DOHH2 (cell line): ENCODE data around the gene DCTPP1.

Experiments
- H3F3A ChIP-seq: fragments of 200-600 bp; sonication (generic), shearing (Covaris generic); 2 replicates; pipeline ENCODE4 v1.6.0; 2016; ENCODE audit warnings: antibody characterized with exemption, mild to moderate bottlenecking; ENCODE audit not compliant: control insufficient read depth, insufficient read depth
- H3K27ac ChIP-seq: fragments of 200-600 bp; sonication (generic); 2 replicates; pipeline ENCODE4 v1.5.1; 2014; ENCODE audit warnings: low read depth, mild to moderate bottlenecking, low read length, moderate library complexity
- H3K27me3 ChIP-seq: fragments of 200-600 bp; sonication (generic); 2 replicates; pipeline ENCODE4 v1.6.1; 2014; ENCODE audit warnings: mild to moderate bottlenecking, low read length, mixed read lengths; ENCODE audit not compliant: control insufficient read depth
- H3K36me3 ChIP-seq: fragments of 200-600 bp; sonication (generic); 2 replicates; pipeline ENCODE4 v1.6.1; 2014; ENCODE audit warnings: mild to moderate bottlenecking, low read length, moderate library complexity, mixed read lengths; ENCODE audit not compliant: control insufficient read depth
- H3K4me1 ChIP-seq: fragments of 200-600 bp; sonication (generic); 2 replicates; pipeline ENCODE4 v1.6.1; 2014; ENCODE audit warnings: mild to moderate bottlenecking, low read length, mixed read lengths; ENCODE audit not compliant: control insufficient read depth
- H3K4me2 ChIP-seq: fragments of 200-600 bp; sonication (generic); 2 replicates; pipeline ENCODE4 v1.6.0; 2014; ENCODE audit warnings: mild to moderate bottlenecking, low read length, moderate library complexity
- H3K4me3 ChIP-seq: fragments of 200-600 bp; sonication (generic); 2 replicates; pipeline ENCODE4 v1.5.1; 2014; ENCODE audit warnings: mild to moderate bottlenecking, low read length, mixed read lengths
- H3K79me2 ChIP-seq: fragments of 200-600 bp; sonication (generic); 2 replicates; pipeline ENCODE4 v1.6.1; 2014; ENCODE audit warnings: mild to moderate bottlenecking, low read length, mixed read lengths; ENCODE audit not compliant: control insufficient read depth
- H3K9me2 ChIP-seq: fragments of 200-600 bp; sonication (generic); replicated peaks from 2 replicates; pipeline ENCODE4 v1.6.1; 2014; ENCODE audit warnings: mild to moderate bottlenecking, low read length, mixed read lengths; ENCODE audit not compliant: control insufficient read depth
- H3K9me3 ChIP-seq: fragments of 200-600 bp; sonication (generic); 2 replicates; pipeline ENCODE4 v1.6.1; 2014; ENCODE audit warnings: antibody characterized with exemption, low read length, mixed read lengths; ENCODE audit not compliant: control insufficient read depth, insufficient read depth
- H4K20me1 ChIP-seq: fragments of 200-600 bp; sonication (generic); 2 replicates; pipeline ENCODE4 v1.6.0; 2014; ENCODE audit warnings: low read depth, mild to moderate bottlenecking, antibody characterized with exemption, low read length, moderate library complexity; ENCODE audit not compliant: control insufficient read depth, insufficient read depth
- EZH2phosphoT487 ChIP-seq: fragments of 200-600 bp; sonication (generic); IDR thresholded peaks from 2 replicates; pipeline ENCODE4 v1.6.1; 2017; ENCODE audit warnings: borderline replicate concordance, mild to moderate bottlenecking, antibody characterized with exemption, low read length, moderate library complexity, mixed read lengths
- TF ChIP-seq, protein P1 (sequence below): fragments of 200-600 bp; sonication (generic); IDR thresholded peaks from one replicate; pipeline ENCODE4 v1.5.1; 2014; ENCODE audit warnings: antibody characterized with exemption, mild to moderate bottlenecking, low read depth, low read length; ENCODE audit not compliant: poor library complexity, severe bottlenecking

DCTPP1 gene

DNA sequence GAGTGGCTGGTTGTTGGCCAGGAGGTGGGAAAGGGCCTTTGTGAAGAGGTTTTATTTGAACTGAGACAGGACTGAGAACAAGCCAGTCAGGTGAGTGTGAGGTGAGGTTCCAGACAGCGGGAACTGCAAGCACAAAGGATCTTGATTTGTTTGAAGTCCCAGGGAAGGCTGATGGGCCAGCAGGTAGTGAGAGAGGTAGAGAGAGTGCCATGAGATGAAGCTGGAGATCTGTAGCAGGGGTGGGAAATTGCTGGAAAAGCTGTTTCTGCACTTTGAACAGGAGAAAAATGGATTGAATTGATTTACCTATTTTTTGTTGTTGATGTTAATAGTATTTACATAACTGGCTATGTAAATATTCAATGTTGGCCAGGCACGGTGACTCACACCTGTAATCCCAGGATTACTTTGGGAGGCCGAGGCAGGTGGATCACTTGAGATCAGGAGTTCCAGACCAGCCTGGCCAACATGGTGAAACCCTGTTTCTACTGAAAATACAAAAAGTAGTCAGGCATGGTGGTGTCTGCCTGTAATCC, 7.7 kb upstream of the DCTPP1 start:
- Histone ChIP-seq H3K27me3 (no peaks in the 10 kb centered on the region), H3K4me3 (no peak overlapping the region), H3K36me3 (peaks cover 2% of the 10 kb centered on the region; the same call in 1 of the 2 replicates), H3K79me2 (peaks cover 4% of the 10 kb centered on the region), H4K20me1 (no peaks in the 10 kb centered on the region), H3K27ac (no peak overlapping the region), H3K4me2 (no peak overlapping the region), H3K4me1 (peaks cover 27% of the 10 kb centered on the region), H3F3A (peaks cover 12% of the 10 kb centered on the region), H3K9me2 (no peaks in the 10 kb centered on the region), H3K9me3 (no peaks in the 10 kb centered on the region)
- TF ChIP-seq, protein P1, sequence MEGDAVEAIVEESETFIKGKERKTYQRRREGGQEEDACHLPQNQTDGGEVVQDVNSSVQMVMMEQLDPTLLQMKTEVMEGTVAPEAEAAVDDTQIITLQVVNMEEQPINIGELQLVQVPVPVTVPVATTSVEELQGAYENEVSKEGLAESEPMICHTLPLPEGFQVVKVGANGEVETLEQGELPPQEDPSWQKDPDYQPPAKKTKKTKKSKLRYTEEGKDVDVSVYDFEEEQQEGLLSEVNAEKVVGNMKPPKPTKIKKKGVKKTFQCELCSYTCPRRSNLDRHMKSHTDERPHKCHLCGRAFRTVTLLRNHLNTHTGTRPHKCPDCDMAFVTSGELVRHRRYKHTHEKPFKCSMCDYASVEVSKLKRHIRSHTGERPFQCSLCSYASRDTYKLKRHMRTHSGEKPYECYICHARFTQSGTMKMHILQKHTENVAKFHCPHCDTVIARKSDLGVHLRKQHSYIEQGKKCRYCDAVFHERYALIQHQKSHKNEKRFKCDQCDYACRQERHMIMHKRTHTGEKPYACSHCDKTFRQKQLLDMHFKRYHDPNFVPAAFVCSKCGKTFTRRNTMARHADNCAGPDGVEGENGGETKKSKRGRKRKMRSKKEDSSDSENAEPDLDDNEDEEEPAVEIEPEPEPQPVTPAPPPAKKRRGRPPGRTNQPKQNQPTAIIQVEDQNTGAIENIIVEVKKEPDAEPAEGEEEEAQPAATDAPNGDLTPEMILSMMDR: no peak
- no peak for TF ChIP-seq EZH2phosphoT487

GRCh38 chr16:30434852-30435251, 5.0 kb upstream of the DCTPP1 start:
- H3K4me2 ChIP-seq: no peak overlapping the region
- H3K27ac ChIP-seq: no peak overlapping the region
- peaks cover 22% of the 10 kb centered on the region for H3K4me1 ChIP-seq
- H3K36me3 ChIP-seq: no peaks in the 10 kb centered on the region; the same call in 1 of the 2 replicates
- 0 out of 2 replicates have a peak, but pooled peaks cover 2% of the 10 kb centered on the region for H3F3A ChIP-seq
- no peaks in the 10 kb centered on the region for H3K27me3 ChIP-seq
- no peaks in the 10 kb centered on the region for H3K9me3 ChIP-seq
- no peak overlapping the region for H3K4me3 ChIP-seq
- H3K79me2 ChIP-seq: peaks cover 7% of the 10 kb centered on the region
- H3K9me2 ChIP-seq: no peaks in the 10 kb centered on the region
- H4K20me1 ChIP-seq: no peaks in the 10 kb centered on the region
- TF ChIP-seq, protein P1: no peak

DNA sequence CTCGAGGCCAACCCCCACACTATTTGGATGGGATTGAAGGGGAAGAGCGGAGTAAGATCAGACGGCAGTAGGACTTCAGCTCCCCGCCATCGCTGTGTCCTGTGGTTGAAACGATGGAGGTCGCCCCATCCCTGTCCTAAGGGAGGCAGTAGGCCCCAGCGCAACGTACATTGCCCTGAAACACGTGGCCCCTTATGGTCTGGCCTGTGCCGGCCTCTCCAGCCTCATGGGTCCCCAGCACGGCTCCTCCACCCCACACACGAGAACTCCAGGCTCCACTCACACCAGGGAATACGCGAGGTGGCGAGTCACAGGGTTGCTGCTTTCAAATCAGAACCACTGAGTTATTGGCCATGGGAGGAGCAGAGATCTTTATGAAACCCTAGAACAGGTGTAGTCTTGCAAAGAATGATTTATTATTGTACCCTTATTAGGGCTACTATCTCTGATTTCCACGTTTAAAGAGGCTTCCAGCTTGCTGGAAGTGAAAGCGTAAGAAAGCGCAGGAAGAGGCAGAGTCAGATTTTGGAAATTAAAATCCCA, 669 bp upstream of the DCTPP1 start:
- TF ChIP-seq EZH2phosphoT487: no peak
- TF ChIP-seq, protein P1: peak; percentile 4
- Histone ChIP-seq H3K4me3 (peak overlapping the region; percentile 43), H4K20me1 (peaks cover 13% of the 10 kb centered on the region; the same call in 1 of the 2 replicates), H3F3A (no peaks in the 10 kb centered on the region), H3K9me3 (no peaks in the 10 kb centered on the region), H3K27me3 (no peaks in the 10 kb centered on the region), H3K79me2 (peaks cover 49% of the 10 kb centered on the region), H3K27ac (peak overlapping the region; percentile 37), H3K36me3 (peaks cover 37% of the 10 kb centered on the region), H3K9me2 (no peaks in the 10 kb centered on the region), H3K4me2 (peak overlapping the region; percentile 53), H3K4me1 (peaks cover 26% of the 10 kb centered on the region)
